ENCODE results near the gene FHOD3. TPM values are rescaled to one million over a fixed set of nuclear protein-coding genes. Genes with fewer than 3 reads are reported as not detected.

FHOD3 gene
- total and polyA plus RNA-seq, 2 experiments from 2014 or later: 2.7 to 8.7 TPM

DNA sequence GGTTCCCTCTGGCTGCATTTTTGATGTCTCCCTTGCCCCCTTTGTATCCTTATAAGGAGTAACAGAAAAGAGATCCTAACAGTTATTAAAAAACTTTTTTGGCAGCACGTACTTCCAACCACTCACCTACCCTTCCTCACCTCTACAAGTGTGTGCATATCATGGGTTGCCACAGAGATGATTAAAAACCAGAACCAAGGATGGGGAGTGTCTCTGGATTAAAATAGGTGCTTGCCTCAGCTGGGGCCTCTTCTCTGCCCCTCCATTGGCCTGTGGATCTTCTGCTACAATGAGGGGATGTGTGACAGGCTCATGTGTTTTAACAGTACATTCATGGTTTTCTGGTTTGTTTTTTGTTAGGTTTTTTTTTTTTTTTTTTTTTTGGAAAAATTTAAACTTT lies 160.8 kb downstream of the FHOD3 start (continued):
- TF ChIP-seq, protein P1, sequence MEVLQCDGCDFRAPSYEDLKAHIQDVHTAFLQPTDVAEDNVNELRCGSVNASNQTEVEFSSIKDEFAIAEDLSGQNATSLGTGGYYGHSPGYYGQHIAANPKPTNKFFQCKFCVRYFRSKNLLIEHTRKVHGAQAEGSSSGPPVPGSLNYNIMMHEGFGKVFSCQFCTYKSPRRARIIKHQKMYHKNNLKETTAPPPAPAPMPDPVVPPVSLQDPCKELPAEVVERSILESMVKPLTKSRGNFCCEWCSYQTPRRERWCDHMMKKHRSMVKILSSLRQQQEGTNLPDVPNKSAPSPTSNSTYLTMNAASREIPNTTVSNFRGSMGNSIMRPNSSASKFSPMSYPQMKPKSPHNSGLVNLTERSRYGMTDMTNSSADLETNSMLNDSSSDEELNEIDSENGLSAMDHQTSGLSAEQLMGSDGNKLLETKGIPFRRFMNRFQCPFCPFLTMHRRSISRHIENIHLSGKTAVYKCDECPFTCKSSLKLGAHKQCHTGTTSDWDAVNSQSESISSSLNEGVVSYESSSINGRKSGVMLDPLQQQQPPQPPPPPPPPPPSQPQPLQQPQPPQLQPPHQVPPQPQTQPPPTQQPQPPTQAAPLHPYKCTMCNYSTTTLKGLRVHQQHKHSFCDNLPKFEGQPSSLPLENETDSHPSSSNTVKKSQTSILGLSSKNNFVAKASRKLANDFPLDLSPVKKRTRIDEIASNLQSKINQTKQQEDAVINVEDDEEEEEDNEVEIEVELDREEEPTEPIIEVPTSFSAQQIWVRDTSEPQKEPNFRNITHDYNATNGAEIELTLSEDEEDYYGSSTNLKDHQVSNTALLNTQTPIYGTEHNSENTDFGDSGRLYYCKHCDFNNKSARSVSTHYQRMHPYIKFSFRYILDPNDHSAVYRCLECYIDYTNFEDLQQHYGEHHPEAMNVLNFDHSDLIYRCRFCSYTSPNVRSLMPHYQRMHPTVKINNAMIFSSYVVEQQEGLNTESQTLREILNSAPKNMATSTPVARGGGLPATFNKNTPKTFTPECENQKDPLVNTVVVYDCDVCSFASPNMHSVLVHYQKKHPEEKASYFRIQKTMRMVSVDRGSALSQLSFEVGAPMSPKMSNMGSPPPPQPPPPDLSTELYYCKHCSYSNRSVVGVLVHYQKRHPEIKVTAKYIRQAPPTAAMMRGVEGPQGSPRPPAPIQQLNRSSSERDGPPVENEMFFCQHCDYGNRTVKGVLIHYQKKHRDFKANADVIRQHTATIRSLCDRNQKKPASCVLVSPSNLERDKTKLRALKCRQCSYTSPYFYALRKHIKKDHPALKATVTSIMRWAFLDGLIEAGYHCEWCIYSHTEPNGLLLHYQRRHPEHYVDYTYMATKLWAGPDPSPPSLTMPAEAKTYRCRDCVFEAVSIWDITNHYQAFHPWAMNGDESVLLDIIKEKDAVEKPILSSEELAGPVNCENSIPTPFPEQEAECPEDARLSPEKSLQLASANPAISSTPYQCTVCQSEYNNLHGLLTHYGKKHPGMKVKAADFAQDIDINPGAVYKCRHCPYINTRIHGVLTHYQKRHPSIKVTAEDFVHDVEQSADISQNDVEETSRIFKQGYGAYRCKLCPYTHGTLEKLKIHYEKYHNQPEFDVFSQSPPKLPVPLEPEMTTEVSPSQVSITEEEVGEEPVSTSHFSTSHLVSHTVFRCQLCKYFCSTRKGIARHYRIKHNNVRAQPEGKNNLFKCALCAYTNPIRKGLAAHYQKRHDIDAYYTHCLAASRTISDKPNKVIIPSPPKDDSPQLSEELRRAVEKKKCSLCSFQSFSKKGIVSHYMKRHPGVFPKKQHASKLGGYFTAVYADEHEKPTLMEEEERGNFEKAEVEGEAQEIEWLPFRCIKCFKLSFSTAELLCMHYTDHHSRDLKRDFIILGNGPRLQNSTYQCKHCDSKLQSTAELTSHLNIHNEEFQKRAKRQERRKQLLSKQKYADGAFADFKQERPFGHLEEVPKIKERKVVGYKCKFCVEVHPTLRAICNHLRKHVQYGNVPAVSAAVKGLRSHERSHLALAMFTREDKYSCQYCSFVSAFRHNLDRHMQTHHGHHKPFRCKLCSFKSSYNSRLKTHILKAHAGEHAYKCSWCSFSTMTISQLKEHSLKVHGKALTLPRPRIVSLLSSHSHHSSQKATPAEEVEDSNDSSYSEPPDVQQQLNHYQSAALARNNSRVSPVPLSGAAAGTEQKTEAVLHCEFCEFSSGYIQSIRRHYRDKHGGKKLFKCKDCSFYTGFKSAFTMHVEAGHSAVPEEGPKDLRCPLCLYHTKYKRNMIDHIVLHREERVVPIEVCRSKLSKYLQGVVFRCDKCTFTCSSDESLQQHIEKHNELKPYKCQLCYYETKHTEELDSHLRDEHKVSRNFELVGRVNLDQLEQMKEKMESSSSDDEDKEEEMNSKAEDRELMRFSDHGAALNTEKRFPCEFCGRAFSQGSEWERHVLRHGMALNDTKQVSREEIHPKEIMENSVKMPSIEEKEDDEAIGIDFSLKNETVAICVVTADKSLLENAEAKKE (CRISPR knock-in tag; IDR thresholded peaks at IDR 0.05): no peak
- TF ChIP-seq, protein P2, sequence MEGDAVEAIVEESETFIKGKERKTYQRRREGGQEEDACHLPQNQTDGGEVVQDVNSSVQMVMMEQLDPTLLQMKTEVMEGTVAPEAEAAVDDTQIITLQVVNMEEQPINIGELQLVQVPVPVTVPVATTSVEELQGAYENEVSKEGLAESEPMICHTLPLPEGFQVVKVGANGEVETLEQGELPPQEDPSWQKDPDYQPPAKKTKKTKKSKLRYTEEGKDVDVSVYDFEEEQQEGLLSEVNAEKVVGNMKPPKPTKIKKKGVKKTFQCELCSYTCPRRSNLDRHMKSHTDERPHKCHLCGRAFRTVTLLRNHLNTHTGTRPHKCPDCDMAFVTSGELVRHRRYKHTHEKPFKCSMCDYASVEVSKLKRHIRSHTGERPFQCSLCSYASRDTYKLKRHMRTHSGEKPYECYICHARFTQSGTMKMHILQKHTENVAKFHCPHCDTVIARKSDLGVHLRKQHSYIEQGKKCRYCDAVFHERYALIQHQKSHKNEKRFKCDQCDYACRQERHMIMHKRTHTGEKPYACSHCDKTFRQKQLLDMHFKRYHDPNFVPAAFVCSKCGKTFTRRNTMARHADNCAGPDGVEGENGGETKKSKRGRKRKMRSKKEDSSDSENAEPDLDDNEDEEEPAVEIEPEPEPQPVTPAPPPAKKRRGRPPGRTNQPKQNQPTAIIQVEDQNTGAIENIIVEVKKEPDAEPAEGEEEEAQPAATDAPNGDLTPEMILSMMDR (conservative IDR thresholded peaks at IDR 0.05; ENCODE audit: low read depth in 2 of 2): no peak
- TF ChIP-seq NANOG (IDR thresholded peaks at IDR 0.05; ENCODE audit: borderline replicate concordance): no peak
- TF ChIP-seq POLR2AphosphoS5 (IDR thresholded peaks at IDR 0.05; ENCODE audit: low read depth): no peak
- no peak for TF ChIP-seq CREB1 (CRISPR knock-in tag; IDR thresholded peaks at IDR 0.05; ENCODE audit: low read depth)
- no peak for TF ChIP-seq ZNF114 (CRISPR knock-in tag; IDR thresholded peaks at IDR 0.05)
- no peak for TF ChIP-seq STAT1 (IDR thresholded peaks at IDR 0.05; ENCODE audit: unreplicated experiment)
- TF ChIP-seq, protein P3, sequence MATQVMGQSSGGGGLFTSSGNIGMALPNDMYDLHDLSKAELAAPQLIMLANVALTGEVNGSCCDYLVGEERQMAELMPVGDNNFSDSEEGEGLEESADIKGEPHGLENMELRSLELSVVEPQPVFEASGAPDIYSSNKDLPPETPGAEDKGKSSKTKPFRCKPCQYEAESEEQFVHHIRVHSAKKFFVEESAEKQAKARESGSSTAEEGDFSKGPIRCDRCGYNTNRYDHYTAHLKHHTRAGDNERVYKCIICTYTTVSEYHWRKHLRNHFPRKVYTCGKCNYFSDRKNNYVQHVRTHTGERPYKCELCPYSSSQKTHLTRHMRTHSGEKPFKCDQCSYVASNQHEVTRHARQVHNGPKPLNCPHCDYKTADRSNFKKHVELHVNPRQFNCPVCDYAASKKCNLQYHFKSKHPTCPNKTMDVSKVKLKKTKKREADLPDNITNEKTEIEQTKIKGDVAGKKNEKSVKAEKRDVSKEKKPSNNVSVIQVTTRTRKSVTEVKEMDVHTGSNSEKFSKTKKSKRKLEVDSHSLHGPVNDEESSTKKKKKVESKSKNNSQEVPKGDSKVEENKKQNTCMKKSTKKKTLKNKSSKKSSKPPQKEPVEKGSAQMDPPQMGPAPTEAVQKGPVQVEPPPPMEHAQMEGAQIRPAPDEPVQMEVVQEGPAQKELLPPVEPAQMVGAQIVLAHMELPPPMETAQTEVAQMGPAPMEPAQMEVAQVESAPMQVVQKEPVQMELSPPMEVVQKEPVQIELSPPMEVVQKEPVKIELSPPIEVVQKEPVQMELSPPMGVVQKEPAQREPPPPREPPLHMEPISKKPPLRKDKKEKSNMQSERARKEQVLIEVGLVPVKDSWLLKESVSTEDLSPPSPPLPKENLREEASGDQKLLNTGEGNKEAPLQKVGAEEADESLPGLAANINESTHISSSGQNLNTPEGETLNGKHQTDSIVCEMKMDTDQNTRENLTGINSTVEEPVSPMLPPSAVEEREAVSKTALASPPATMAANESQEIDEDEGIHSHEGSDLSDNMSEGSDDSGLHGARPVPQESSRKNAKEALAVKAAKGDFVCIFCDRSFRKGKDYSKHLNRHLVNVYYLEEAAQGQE (IDR thresholded peaks at IDR 0.05; ENCODE audit: unreplicated experiment): no peak
- no peak for TF ChIP-seq ZNF331 (CRISPR knock-in tag; IDR thresholded peaks at IDR 0.05; ENCODE audit: low read depth)
